IMR-90 (cell line): Measurements from ENCODE around the gene RP2. TPM values are rescaled to one million over a fixed set of nuclear protein-coding genes. Genes with fewer than 3 reads are reported as not detected.

Experiments used
- ATAC-seq: fragments of 200-7000 bp; cut with Tn5 transposase; 2 replicates; pipeline ENCODE4 v1.9.1; 2020; ENCODE audit warnings: low read depth, mild to moderate bottlenecking, moderate library complexity
- BruUV-seq: library from RNA; stranded (reverse); fragments of 400-500 nt; replicated peaks from 2 replicates; lab custom pipeline; 2021; lab: Mats Ljungman, UMichigan
- CTCF ChIA-PET: fragments of 300-600 bp; formaldehyde crosslinking; extraction: SDS; loops from one replicate; lab custom pipeline; 2021; ENCODE audit warnings: antibody characterized with exemption; lab: Yijun Ruan, JAX
- POLR2A ChIA-PET: fragments of 300-600 bp; sonication (Branson Sonifier 250); formaldehyde crosslinking; loops from one replicate; lab custom pipeline; 2022; ENCODE audit warnings: antibody characterized with exemption; ENCODE audit not compliant: unreplicated experiment; lab: Charles Lee
- DNase-seq: peaks from one replicate; pipeline ENCODE4 v3.0.0; 2013
- H2AFZ ChIP-seq: replicated peaks from 2 replicates; pipeline ENCODE3; 2013; ENCODE audit warnings: low read length, mild to moderate bottlenecking; ENCODE audit not compliant: poor library complexity
- H2AK5ac ChIP-seq: 2 replicates; pipeline ENCODE4 v1.6.1; 2013; ENCODE audit warnings: low read depth, low read length, inconsistent platforms
- H2AK9ac ChIP-seq: replicated peaks from 2 replicates; pipeline ENCODE3; 2013; ENCODE audit warnings: mild to moderate bottlenecking, low read depth, low read length, moderate library complexity; ENCODE audit not compliant: poor library complexity
- H2BK120ac ChIP-seq: 2 replicates; pipeline ENCODE4 v1.6.1; 2013; ENCODE audit warnings: low read depth, low read length, inconsistent platforms
- H2BK15ac ChIP-seq: 3 replicates; pipeline ENCODE4 v1.6.1; 2013; ENCODE audit warnings: low read depth, low read length, inconsistent platforms
- H2BK20ac ChIP-seq: 2 replicates; pipeline ENCODE4 v1.6.1; 2013; ENCODE audit warnings: low read depth, mild to moderate bottlenecking, inconsistent platforms, low read length, moderate library complexity
- H2BK5ac ChIP-seq: 2 replicates; pipeline ENCODE4 v1.6.1; 2013; ENCODE audit warnings: mild to moderate bottlenecking, low read depth, low read length, inconsistent platforms; ENCODE audit not compliant: poor library complexity, severe bottlenecking
- H3K14ac ChIP-seq: replicated peaks from 2 replicates; pipeline ENCODE4 v1.6.1; 2013; ENCODE audit warnings: low read depth, low read length, inconsistent platforms
- H3K18ac ChIP-seq: 2 replicates; pipeline ENCODE4 v1.6.1; 2013; ENCODE audit warnings: low read depth, low read length, control low read depth
- H3K23ac ChIP-seq: 2 replicates; pipeline ENCODE4 v1.6.1; 2013; ENCODE audit warnings: low read depth, low read length, inconsistent platforms
- H3K27ac ChIP-seq: 2 replicates; pipeline ENCODE4 v1.5.1; 2013; ENCODE audit warnings: mild to moderate bottlenecking, control low read depth, low read length; ENCODE audit not compliant: insufficient read depth
- H3K27me3 ChIP-seq: 2 replicates; pipeline ENCODE4 v1.6.1; 2013; ENCODE audit warnings: low read length; ENCODE audit not compliant: control insufficient read depth, insufficient read depth
- H3K36me3 ChIP-seq: 2 replicates; pipeline ENCODE4 v1.6.1; 2013; ENCODE audit warnings: low read length, mixed read lengths; ENCODE audit not compliant: control insufficient read depth, insufficient read depth
- H3K4ac ChIP-seq: 2 replicates; pipeline ENCODE4 v1.6.1; 2013; ENCODE audit warnings: low read depth, low read length, inconsistent platforms
- H3K4me1 ChIP-seq: 2 replicates; pipeline ENCODE4 v1.6.1; 2013; ENCODE audit warnings: low read length, mixed read lengths; ENCODE audit not compliant: control insufficient read depth, insufficient read depth
- H3K4me2 ChIP-seq: 2 replicates; pipeline ENCODE4 v1.6.1; 2013; ENCODE audit warnings: low read depth, mild to moderate bottlenecking, control low read depth, low read length, moderate library complexity
- H3K4me3 ChIP-seq: 2 replicates; pipeline ENCODE4 v1.5.1; 2013; ENCODE audit warnings: low read depth, mild to moderate bottlenecking, control low read depth, low read length, moderate library complexity; ENCODE audit not compliant: insufficient read depth
- H3K56ac ChIP-seq: 2 replicates; pipeline ENCODE4 v1.6.1; 2013; ENCODE audit warnings: low read length, inconsistent platforms; ENCODE audit not compliant: insufficient read depth; ENCODE audit errors: extremely low read depth
- H3K79me1 ChIP-seq, 2 experiments: 2 replicates each; pipeline ENCODE4 v1.6.1; 2013; ENCODE audit warnings: low read length in 2 of 2, inconsistent platforms in 1 of 2, low read depth in 1 of 2
- H3K9ac ChIP-seq: 2 replicates; pipeline ENCODE4 v1.6.1; 2013; ENCODE audit warnings: low read depth, low read length, control low read depth
- H3K9me1 ChIP-seq: 2 replicates; pipeline ENCODE4 v1.6.1; 2013; ENCODE audit warnings: low read length, inconsistent platforms; ENCODE audit not compliant: insufficient read depth
- H3K9me3 ChIP-seq: 2 replicates; pipeline ENCODE4 v1.6.1; 2013; ENCODE audit warnings: low read length; ENCODE audit not compliant: control insufficient read depth, insufficient read depth
- H4K20me1 ChIP-seq: 2 replicates; pipeline ENCODE4 v1.6.1; 2013; ENCODE audit warnings: low read length, inconsistent platforms; ENCODE audit not compliant: insufficient read depth
- H4K5ac ChIP-seq: 2 replicates; pipeline ENCODE4 v1.6.1; 2013; ENCODE audit warnings: mild to moderate bottlenecking, low read depth, low read length, control low read depth
- H4K8ac ChIP-seq, 2 experiments: 2 replicates each; pipeline ENCODE4 v1.6.1; 2013; ENCODE audit warnings: low read depth in 2 of 2, low read length in 2 of 2, control low read depth in 1 of 2, inconsistent platforms in 1 of 2
- H4K91ac ChIP-seq: 2 replicates; pipeline ENCODE4 v1.6.1; 2013; ENCODE audit warnings: low read depth, low read length, inconsistent platforms; ENCODE audit not compliant: insufficient read depth
- FOS ChIP-seq: fragments of 150-350 bp; IDR thresholded peaks from 2 replicates; pipeline ENCODE4 v1.6.1; 2016; ENCODE audit warnings: low read depth, low read length
- MAFK ChIP-seq: IDR thresholded peaks from 2 replicates; pipeline ENCODE4 v1.6.1; 2012; ENCODE audit warnings: low read depth, low read length, improper control_type of control experiment
- MAZ ChIP-seq: IDR thresholded peaks from 2 replicates; pipeline ENCODE4 v1.6.1; 2012; ENCODE audit warnings: low read depth, mild to moderate bottlenecking, low read length, improper control_type of control experiment, moderate library complexity, borderline replicate concordance
- RAD21 ChIP-seq: IDR thresholded peaks from 2 replicates; pipeline ENCODE4 v1.6.1; 2012; ENCODE audit warnings: low read length, improper control_type of control experiment
- SMC3 ChIP-seq: fragments of 150-350 bp; IDR thresholded peaks from 2 replicates; pipeline ENCODE4 v1.6.1; 2016; ENCODE audit warnings: low read depth, mild to moderate bottlenecking, antibody characterized with exemption, low read length, moderate library complexity
- WGBS, 2 experiments: methylation state at CpG; one replicate each; pipeline versions ENCODE4 v1.1.5 to v1.1.7; 2013; ENCODE audit warnings: missing lambda C conversion rate in 2 of 2; ENCODE audit not compliant: insufficient read length in 1 of 2; ENCODE audit errors: extremely low coverage in 2 of 2; 5-methylcytosine and 5-hydroxymethylcytosine counted together
- dilution Hi-C: fragments of 300-500 bp; cut with HindIII; formaldehyde crosslinking; loops from one replicate; pipeline ENCODE4 v1.14.3; 2018; ENCODE audit warnings: low sequenced_read_pairs; ENCODE audit not compliant: unreplicated experiment
- in situ Hi-C: fragments of 300-500 bp; cut with MboI; formaldehyde crosslinking; loops from 3 replicates; pipeline ENCODE4 v1.14.3; 2019; ENCODE audit warnings: low sequenced_read_pairs, inconsistent platforms, mixed read lengths
- intact Hi-C: fragments of 100-400 bp; cut with micrococcal nuclease; formaldehyde crosslinking; loops from 2 replicates; pipeline ENCODE4 v1.10.0; 2022
- polyA plus RNA-seq, 3 experiments: library from polyadenylated mRNA; depleted of rRNA; stranded (reverse); fragments of >200 nt; gene quantifications; 2 replicates each; pipeline ENCODE4 v1.2.3, GENCODE V29; 2012; ENCODE audit warnings: low replicate concordance in 1 of 3
- total RNA-seq: library from RNA; depleted of rRNA; stranded (reverse); fragments of >200 nt; gene quantifications from 2 replicates; pipeline ENCODE4 v1.2.3, GENCODE V29; 2012
- TF ChIP-seq, protein P1 (sequence below): conservative IDR thresholded peaks from 2 replicates; pipeline ENCODE4 v1.5.1; 2012; ENCODE audit warnings: mild to moderate bottlenecking, low read depth, low read length, improper control_type of control experiment

Gene RP2
- total and polyA plus RNA-seq, 2 of the 4 experiments (the other 2 are of a cell fraction) = 6.8 to 17.0 TPM

DNA sequence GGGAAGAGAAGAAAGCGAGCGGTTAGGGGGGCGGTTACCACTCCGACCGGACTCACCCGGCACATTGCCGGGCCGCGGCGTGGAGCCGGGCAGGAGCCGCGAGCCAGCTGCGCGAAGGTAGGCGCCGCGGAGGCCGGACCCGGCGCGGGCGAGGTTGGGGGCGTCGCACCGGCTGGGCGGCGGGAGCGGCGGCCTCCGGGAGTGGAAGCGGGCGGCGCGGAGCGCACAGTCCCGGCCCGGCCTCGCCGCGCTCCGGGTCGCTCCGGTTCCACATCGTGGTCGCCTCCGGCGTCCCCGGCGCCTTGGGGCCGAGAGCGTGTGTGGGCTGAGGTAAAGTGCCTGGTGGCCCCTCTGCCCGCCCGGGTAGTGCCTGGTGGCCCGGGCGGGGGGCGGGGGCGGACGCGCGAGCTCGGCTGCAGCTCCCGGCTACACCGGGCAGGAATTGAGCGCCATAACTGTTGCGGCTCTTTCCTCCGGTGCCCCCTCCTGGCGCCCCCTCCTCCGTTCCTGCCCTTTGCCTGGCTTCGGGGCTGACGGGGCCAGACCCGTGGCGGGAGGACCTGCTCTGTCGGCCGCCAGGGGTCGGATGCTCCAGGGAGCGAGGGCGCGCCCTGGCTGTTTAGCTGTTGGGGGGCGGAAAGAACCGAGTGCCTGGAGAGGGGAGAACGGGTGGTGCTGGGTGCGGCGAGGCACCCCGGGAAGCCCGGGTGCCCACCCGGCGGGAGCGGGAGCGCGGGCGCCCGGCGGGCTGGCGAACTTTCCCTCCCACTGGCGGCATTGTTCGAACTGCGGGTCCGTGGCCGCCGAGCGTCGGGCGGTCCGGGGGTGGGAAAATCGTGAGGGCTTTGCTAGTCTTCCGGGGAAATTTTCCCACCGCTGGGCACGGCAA is 76.0 kb downstream of the RP2 start:
- Histone ChIP-seq H2BK5ac (no peak overlapping the region), H3K56ac (no peak overlapping the region), H4K5ac (no peak overlapping the region), H3K4me2 (peak overlapping the region; percentile 84), H3K9me1 (no peaks in the 10 kb centered on the region), H4K8ac (no peak overlapping the region), H3K4ac (no peak overlapping the region), H3K4me3 (peak overlapping the region; percentile 91), H2AK5ac (no peak overlapping the region), H2BK20ac (no peak overlapping the region), H2BK15ac (no peak overlapping the region), H3K14ac (no peak overlapping the region), H3K27ac (peak overlapping the region; percentile 7; the same call in 1 of the 2 replicates), H2BK120ac (no peak overlapping the region), H2AK9ac (peak overlapping the region; percentile 11), H3K79me1 (peaks cover 12 to 23% of the 10 kb centered on the region in 2 experiments; a peak in 3 of 4 replicates), H3K36me3 (no peaks in the 10 kb centered on the region), H3K9ac (peak overlapping the region; percentile 39), H3K23ac (no peak overlapping the region), H3K9me3 (no peaks in the 10 kb centered on the region), H4K91ac (no peak overlapping the region), H3K27me3 (peaks cover 6% of the 10 kb centered on the region), H2AFZ (peak overlapping the region; percentile 85), H3K18ac (no peak overlapping the region), H3K4me1 (no peaks in the 10 kb centered on the region), H4K20me1 (peaks cover 19% of the 10 kb centered on the region)
- 46% methylated on average over 40 of the region's 109 CpGs; no CpG with 5 or more reads in 1 of the 2 experiments for WGBS, 2 experiments
- dilution Hi-C loops (no loop called here), in situ Hi-C loops (no loop called here), intact Hi-C loops (loop anchor here (1.0 to 10.0 kb wide), 3 partner anchors 66 to 158 kb away; partner anchors contain the start of gene SLC9A7)
- DNase-seq (peak; percentile 14), ATAC-seq (peak; percentile 76)
- no TSS peak for BruUV-seq
- CTCF ChIA-PET = interaction anchor here (0.6 to 1.1 kb wide), 4 partner anchors 9 to 122 kb away, joined by 3 to 4 read pairs (median 3); no protein-coding TSS in a partner anchor
- TF ChIP-seq SMC3 (peak; percentile 27; the same call in 1 of the 2 replicates), FOS (no peak), MAFK (no peak), RAD21 (peak; percentile 26), MAZ (no peak)
- TF ChIP-seq, protein P1, sequence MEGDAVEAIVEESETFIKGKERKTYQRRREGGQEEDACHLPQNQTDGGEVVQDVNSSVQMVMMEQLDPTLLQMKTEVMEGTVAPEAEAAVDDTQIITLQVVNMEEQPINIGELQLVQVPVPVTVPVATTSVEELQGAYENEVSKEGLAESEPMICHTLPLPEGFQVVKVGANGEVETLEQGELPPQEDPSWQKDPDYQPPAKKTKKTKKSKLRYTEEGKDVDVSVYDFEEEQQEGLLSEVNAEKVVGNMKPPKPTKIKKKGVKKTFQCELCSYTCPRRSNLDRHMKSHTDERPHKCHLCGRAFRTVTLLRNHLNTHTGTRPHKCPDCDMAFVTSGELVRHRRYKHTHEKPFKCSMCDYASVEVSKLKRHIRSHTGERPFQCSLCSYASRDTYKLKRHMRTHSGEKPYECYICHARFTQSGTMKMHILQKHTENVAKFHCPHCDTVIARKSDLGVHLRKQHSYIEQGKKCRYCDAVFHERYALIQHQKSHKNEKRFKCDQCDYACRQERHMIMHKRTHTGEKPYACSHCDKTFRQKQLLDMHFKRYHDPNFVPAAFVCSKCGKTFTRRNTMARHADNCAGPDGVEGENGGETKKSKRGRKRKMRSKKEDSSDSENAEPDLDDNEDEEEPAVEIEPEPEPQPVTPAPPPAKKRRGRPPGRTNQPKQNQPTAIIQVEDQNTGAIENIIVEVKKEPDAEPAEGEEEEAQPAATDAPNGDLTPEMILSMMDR = peak; percentile 44
- POLR2A ChIA-PET = no interaction called here
